AG10803 (cell line): ENCODE data around the gene STX1A.
"Not testable (repeated sequence)": the region's sequence is repeated elsewhere in the genome, so short reads cannot be mapped to it uniquely, and the experiment has no call there.

Experiments used
- DNase-seq: peaks from one replicate; pipeline ENCODE4 v3.0.0; 2010; ENCODE audit warnings: low read depth
- H3K4me3 ChIP-seq: 2 replicates; pipeline ENCODE4 v1.5.1; 2011; ENCODE audit warnings: mild to moderate bottlenecking, low read length, control low read depth
- TF ChIP-seq, protein P1 (sequence below): conservative IDR thresholded peaks from 2 replicates; pipeline ENCODE4 v1.5.1; 2011; ENCODE audit warnings: mild to moderate bottlenecking, low read length, control low read depth, inconsistent platforms

Gene STX1A

DNA sequence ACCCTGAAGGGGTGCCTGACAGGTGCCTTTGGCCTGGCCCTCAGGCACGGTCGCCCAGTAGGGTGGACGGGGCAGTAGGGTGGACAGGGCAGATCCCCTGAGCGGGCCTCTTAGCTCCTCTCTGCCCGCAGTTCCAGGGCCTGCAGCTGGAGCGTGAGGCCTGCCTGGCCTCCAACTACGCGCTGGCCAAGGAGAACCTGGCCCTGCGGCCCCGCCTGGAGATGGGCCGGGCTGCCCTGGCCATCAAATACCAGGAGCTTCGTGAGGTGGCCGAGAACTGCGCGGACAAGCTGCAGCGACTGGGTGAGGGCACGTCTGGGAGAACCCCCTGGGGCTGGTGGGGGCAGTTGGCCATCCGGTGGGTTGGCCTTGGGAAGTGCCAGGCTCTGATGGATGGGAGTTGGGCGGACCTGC, 50.2 kb downstream of the STX1A start:
- no peak for DNase-seq
- TF ChIP-seq, protein P1, sequence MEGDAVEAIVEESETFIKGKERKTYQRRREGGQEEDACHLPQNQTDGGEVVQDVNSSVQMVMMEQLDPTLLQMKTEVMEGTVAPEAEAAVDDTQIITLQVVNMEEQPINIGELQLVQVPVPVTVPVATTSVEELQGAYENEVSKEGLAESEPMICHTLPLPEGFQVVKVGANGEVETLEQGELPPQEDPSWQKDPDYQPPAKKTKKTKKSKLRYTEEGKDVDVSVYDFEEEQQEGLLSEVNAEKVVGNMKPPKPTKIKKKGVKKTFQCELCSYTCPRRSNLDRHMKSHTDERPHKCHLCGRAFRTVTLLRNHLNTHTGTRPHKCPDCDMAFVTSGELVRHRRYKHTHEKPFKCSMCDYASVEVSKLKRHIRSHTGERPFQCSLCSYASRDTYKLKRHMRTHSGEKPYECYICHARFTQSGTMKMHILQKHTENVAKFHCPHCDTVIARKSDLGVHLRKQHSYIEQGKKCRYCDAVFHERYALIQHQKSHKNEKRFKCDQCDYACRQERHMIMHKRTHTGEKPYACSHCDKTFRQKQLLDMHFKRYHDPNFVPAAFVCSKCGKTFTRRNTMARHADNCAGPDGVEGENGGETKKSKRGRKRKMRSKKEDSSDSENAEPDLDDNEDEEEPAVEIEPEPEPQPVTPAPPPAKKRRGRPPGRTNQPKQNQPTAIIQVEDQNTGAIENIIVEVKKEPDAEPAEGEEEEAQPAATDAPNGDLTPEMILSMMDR: no peak
- H3K4me3 ChIP-seq: no peak overlapping the region; the same call in none of the 2 replicates

DNA sequence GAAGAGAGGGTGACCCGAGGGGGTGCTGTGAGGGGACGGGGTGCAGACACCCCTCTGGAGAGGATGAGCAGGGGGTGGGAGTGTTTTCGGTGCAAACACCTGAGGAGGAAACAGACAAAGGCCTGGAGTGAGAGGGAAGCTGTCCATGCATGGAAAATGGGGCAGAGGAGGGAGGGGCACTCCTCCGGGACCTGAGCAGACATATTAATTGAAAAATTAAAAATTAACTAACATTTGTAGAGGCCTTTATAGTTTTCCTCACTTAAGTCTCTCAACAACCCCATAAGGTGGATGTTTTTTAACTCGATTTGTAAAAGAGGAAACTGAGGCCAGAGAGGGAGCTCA, 50.6 kb downstream of the STX1A start:
- TF ChIP-seq, protein P1: no peak
- DNase-seq: no peak
- H3K4me3 ChIP-seq: peak overlapping the region; percentile 72

DNA sequence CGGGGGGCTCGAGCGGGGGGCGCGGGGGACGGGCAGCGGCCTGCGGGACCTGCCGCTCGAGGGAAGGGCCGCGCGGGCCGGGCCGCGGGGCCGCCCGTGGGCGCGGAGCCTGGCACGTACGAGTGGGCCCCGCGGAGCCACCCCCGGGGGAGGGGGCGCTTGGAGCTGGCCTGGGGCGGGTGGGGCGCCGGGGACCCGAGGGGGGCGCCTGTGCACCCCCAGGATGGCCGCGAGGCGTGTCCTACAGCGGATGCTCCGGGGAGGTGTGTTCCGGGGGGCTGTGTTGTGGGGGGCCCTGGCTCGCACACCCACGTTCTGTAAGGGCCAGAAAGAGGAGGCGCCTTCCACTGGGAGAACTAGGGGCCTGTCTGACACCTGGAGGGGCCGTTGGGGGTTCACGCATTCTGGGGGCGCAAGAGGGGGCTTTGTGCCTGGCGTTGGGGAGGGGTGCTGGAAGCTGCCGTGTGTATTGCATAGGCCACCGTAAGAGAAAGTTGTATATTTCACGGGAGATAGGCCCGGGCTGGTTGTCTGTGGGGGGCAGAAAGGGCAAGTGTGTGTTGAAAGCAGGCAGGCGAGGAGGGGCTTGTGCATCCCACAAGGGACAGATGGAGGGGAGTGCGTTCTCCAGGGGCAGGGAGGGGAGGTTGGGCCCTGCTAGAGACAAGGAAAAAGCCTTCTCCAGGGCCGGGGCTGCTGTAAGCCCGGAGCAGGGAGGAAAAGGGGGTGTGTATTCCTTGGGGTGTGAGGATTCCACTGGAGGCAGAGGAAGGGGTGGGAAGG, 51.2 kb downstream of the STX1A start:
- peak; percentile 9 for DNase-seq
- TF ChIP-seq, protein P1: no peak
- peak overlapping the region; percentile 72 for H3K4me3 ChIP-seq

DNA sequence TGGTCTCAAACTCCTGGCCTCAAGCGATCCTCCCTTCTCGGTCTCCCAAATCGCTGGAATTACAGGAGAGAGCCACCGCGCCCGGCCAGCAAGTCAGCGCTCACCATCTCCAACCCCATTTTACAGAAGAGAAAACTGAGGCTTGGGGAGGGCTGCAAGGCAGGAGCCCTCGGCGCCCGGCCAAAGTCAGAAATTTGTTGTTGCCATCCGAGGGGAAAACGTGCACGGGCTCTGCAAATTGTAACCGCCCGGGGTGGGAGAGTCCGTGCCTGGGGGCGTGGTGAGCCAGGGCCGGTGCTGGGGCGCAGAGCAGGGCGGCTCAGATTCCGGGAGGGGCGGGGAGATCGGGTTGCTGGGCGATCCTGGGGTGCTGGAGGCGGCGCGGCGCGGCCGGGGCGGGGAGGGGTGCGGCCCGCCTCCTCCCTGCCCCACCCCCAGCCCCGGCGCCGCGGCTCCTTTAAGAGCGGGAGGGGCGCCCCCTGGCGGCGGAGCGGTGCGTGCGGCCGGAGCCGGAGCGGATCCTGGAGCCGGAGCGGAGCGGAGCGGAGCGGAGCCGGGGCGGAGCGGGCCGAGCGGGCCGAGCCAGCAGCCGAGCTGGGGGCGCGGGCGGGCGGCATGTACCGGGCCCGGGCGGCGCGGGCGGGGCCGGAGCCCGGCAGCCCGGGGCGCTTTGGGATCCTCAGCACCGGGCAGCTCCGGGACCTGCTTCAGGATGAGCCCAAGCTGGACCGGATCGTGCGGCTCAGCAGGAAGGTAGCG, 51.9 kb downstream of the STX1A start, which contains the start of gene VPS37D:
TSS of gene VPS37D (plus strand) at position 488 of the 759 bp plus-strand sequence. CDS start at position 616, 128 bp downstream.
- H3K4me3 ChIP-seq: peak within 1 kb of the TSS; percentile 72
- DNase-seq: peak; percentile 87
- TF ChIP-seq, protein P1: peak; percentile 45

DNA sequence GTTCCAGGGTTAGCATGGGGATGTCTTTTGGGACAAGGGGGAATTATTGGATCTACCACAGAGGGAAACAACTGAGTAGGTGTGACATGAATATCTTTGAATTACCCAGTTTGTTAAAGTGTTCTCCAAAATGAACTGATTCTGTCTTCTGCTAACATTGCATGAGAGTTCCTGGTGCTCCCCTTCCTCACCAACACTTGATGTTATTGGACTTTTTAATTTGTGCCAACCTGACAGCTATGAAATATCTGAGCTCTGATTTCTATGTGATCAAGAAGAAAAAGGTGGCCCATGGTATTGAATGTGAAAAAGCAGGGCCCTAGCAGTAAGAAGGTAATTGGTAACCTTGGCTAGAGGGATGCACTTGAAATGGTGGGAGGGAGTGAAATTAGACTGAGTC, 56.4 kb downstream of the STX1A start:
- H3K4me3 ChIP-seq: no peak overlapping the region
- TF ChIP-seq, protein P1: no peak
- DNase-seq: no peak

DNA sequence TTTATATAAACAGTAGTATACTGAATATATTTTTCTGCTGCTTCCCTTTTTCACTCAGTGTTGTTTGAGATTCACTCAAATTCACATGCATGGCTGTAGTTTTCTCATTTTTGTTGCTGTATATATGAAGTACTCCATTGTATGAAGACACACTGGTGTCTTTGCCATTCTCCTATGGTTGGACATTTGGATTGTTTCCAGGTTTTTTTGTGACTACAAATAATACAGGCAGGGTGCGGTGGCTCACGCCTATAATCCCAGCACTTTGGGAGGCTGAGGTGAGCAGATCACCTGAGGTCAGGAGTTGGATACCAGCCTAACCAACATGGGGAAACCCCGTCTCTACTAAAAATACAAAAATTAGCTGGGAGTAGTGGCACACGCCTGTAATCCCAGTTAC, 58.9 kb downstream of the STX1A start:
- H3K4me3 ChIP-seq, DNase-seq: not testable (repeated sequence)

DNA sequence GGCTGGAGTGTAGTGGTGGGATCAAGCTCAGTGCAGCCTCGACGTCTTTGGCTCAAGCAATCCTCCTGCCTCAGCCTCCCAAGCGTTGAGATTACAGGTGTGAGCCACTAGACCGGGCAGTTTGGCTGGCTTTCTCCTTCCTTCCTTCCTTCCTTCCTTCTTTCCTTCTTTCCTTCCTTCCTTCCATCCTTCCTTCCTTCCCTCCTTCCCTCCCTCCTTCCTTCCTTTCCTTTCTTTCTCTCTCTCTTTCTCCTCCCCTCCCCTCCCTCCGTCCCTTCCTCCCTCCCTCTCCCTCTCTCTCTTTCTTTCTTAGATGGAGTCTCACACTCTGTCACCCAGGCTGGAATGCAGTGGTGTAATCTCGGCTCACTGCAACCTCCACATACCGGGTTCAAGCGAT, 59.5 kb downstream of the STX1A start:
- TF ChIP-seq, protein P1: no peak
- no peak for DNase-seq
- H3K4me3 ChIP-seq: no peak overlapping the region

DNA sequence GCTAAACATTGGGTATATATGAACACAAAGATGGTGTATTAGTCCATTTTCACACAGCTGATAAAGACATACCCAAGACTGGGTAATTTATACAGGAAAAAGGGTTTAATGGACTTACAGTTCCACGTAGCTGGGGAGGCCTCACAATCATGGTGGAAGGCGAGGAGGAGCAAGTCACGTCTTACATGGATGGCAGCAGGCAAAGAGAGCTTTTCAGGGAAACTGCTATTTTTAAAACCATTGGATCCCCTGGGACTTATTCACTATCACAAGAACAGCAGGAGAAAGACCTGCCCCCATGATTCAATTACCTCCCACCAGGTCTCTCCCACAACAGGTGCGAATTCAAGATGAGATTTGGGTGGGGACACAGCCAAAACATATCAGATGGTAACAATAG, 64.2 kb downstream of the STX1A start:
- not testable (repeated sequence) for H3K4me3 ChIP-seq, DNase-seq
